NCI-H774 (cell line): ENCODE data around the gene KIF3B.
"Not testable (repeated sequence)": the region's sequence is repeated elsewhere in the genome, so short reads cannot be mapped to it uniquely, and the experiment has no call there.

ENCODE experiments used
- DNase-seq: peaks from one replicate; lab custom pipeline; 2025; lab: John Stamatoyannopoulos, UW

Gene KIF3B

GRCh38 chr20:32330555-32330897, 53.1 kb downstream of the KIF3B start:
- no peak for DNase-seq

DNA sequence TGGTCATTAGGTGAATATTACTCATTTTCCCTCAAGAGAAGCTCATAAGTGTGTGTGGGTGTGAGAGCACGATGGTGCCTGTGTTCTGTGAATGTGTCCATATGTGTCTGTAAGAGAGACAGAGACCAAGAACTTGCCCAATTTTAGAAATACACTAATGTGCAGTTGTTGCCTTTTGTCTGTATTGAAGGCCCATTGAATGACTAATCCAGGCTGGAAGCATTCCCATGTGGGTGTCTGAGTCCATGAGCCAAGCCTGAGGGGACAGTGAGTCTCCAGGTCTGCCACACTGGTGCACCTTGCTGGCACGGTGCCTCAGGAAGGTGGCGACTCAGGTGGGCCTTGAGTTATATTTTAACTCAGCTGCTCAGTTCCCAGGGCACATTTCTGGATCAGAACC, 55.2 kb downstream of the KIF3B start:
- DNase-seq: no peak

DNA sequence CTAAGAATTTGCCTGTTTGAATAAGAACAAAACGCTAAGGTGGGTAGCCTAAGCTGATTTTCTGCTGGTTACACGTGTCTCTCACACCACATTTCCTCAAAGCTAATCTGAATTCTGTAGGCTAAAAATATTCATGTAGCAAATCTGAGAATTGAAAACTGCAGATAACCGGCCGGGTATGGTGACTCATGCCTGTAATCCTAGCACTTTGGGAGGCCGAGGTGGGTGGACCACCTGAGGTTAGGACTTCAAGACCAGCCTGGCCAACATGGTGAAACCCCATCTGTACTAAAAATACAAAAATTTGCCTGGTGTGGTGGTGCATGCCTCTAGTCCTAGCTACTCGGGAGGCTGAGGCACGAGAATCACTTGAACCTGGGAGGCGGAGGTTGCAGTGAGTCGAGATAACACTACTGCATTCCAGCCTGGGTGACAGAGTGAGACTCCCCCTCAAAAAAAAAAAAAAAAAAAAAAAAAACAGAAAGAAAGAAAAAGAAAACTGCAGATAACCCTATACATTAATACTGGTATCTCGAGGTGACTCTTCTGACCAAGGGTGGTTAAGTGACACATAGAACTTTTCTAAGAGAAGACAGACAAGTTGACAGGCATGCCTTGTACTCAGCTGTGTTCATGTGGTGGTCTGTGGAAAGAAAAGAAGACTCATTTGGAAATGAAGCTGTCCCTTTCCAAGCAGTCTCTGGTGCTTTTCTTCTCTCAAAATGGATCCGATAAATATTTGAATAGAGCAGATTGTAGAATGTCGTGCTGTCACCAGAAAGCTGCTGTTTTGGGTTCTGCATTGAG, 55.9 kb downstream of the KIF3B start:
- no peak for DNase-seq

- no peak for DNase-seq
These were observed 56.8 kb downstream of the KIF3B start for GRCh38 chr20:32333988-32334885.

GRCh38 chr20:32336918-32337347, 59.5 kb downstream of the KIF3B start:
- DNase-seq: no peak

DNA sequence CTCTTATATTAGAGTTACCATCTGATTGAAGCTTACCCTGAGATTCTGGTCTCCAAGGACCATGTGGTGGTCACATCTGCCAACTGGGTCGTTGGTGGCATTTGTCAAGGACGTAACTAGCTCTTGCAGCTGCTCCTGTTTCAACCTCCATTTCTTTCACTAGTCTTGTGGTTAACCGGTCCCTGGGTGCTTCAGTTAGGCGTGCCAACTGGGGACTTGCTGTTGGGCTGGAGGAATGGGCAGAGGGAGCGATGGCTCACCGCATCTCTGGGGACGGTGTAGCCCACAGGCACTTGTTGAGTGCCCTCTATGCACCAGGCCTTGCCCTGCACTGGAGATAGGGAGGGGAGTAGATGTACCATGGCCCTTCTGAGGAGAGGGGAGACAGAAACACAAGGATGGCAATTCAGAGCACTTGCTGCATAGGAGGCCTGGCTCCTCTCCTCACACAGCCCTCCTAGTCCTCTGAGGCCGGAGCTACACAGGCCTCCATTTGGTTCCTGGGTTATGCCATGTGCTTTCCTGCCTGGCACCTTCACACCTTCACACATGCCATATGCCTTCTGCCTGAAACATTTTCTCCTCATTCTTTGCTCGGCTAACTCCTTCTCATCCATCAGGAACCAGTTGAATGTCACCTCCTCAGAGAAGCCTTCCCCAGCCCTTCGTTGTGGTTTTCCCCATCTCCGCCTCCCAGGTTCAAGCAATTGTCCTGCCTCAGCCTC, 60.6 kb downstream of the KIF3B start:
- no peak for DNase-seq

- no peak for DNase-seq
These were observed 61.2 kb downstream of the KIF3B start for GRCh38 chr20:32338665-32339064.

DNA sequence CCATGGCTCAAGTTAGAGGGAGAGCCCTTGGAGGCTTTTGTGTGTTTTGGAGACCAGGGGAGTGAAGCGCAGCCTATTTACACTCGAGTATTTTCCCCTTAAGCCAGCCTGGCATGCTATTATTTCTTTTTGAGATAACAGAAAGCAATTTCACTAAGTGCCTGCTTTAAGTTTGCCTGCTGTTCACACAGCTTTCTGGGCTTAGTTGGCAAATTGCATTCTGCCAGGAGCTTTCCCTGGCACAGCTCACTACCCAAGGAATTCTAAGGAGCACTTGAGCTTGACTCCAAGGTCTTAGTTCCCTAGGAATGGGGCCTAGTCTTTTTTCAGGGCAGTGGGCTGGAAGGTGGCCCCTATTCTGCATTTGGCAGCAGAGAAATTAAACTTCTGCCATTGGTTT, 61.7 kb downstream of the KIF3B start:
- DNase-seq: no peak

DNA sequence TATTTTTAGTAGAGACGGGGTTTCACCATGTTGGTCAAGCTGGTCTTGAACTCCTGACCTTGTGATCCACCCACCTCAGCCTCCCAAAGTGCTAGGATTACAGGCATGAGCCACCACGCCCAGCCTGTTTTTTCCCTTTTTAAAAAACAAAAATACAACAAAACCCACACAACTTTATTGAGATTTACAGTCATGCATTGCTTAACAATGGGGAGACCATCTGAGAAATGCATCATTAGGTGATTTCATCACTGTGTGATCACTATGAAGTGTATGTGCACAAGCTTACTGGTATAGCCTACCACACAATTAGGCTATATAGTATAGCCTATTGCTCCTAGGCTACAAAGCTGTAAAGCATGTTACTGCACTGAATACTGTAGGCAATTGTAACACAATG, 63.6 kb downstream of the KIF3B start:
- DNase-seq: not testable (repeated sequence)

DNA sequence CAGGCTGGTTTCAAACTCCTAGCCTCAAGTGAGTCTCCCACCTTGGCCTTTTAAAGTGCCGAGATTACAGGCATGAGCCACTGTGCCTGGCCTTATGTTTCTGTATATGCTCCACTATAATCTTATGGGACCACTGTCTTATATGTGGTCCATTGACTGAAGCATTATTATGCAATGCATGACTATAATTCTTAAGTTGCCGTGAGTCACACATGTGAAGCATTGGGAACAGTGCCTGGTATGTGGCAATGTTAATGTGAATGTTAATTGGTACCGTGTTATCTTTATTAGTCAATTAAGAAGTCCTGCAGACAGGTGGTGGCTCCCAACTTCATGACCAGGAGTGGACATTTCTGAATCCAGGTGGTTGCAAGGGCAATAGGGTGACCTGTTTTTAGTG, 66.0 kb downstream of the KIF3B start:
- DNase-seq: no peak

- no peak for DNase-seq
These were observed 67.5 kb downstream of the KIF3B start for GRCh38 chr20:32344835-32345506.

- no peak for DNase-seq
These were observed 70.8 kb downstream of the KIF3B start for GRCh38 chr20:32348207-32348606.

- DNase-seq: no peak
These were observed 73.0 kb downstream of the KIF3B start for GRCh38 chr20:32350421-32350820.

DNA sequence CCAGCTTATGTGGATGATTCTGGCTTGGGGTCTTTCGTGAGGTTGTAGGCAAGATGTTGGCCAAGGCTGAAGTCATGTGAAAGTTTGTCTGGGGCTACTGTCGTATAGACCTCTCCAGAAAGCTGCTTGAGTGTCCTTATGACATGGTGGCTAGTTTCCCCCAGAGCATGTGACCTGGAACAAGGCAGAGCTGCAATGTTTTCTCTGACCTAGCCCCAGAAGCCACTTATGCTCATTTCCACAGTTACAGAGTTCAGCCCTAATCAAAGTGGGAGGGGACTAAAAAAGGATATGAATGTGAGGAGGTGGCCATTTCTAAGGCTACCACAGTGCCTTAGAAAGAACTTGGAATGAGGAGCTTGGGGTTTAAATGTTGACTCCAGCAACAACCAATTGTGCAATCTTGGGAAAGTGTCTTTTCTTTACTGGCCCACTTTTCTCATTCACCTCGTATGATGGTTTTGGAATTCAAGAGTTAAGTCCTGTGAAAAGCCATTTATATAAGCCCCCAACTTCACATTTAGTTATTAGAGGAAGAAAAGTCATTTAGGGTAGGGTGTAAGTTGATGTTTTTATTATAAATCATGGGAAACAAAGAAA, 74.8 kb downstream of the KIF3B start:
- no peak for DNase-seq

DNA sequence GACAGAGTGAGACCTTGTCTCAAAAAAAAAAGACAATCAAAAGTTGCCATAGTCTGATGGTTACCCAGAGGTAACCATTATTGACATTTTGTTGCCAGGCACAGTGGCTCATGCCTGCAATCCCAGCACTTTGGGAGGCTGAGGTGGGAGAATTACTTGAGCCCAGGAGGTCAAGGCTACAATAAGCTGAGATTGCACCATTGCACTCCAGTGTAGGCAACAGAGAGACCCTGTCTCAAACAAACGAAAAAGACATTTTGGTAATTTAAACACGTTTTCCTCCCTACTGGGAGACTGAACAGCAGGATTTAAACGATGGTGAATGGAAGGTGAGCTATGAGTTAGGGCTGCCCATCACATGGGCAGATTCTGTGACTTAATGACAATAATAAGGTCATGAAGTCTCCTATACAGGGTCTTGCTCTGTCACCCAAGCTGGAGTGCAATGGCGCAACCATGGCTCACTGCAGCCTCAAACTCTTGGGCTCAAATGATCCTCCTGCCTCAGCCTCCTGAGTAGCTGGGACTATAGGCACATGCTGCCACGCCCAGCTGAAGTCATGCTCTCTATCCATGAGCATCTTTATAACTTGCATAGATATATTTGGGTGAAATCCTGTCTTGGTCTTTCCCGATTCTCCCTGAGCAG, 76.5 kb downstream of the KIF3B start:
- no peak for DNase-seq

GRCh38 chr20:32354592-32355416, 77.4 kb downstream of the KIF3B start:
- no peak for DNase-seq

- no peak for DNase-seq
These were observed 78.0 kb downstream of the KIF3B start for GRCh38 chr20:32355417-32355841.

GRCh38 chr20:32355907-32356621, 78.6 kb downstream of the KIF3B start:
- DNase-seq: not testable (repeated sequence)

- no peak for DNase-seq
These were observed 79.3 kb downstream of the KIF3B start for GRCh38 chr20:32356622-32357374.
